NCI-H774 (cell line): ENCODE measurements around the gene DUSP9.
"Not testable (repeated sequence)": the region's sequence is repeated elsewhere in the genome, so short reads cannot be mapped to it uniquely, and the experiment has no call there.

Experiments used
- DNase-seq: peaks from one replicate; lab custom pipeline; 2025; lab: John Stamatoyannopoulos, UW

The DUSP9 gene

DNA sequence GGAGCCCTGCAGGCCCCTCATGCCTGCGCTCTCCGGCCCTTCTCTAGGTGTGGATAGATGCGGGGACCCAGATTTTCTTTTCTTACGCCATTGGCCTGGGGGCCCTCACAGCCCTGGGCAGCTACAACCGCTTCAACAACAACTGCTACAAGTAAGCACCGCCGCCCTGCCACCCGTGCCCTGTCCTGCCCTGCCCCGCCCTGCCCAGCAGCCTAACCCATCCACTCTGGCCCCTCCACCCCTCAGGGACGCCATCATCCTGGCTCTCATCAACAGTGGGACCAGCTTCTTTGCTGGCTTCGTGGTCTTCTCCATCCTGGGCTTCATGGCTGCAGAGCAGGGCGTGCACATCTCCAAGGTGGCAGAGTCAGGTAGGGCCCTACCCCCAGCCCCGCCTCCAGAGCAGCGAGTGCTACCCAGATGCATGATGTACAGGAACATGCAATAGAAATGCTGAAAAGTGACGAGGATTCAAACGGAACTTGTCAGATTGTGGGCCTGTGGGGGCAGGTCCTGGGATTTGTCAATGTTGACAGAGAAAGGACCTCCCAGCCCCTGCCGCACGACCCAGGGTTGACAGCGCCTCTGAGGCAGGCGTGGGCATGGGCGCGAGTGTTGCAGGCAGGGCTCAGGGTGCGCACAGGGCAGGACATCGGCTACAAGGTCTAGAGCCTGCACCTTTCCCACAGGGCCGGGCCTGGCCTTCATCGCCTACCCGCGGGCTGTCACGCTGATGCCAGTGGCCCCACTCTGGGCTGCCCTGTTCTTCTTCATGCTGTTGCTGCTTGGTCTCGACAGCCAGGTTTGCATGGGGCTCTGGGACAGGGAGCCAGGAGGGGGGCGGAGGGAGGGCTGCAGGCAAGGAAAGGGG is 46.4 kb downstream of the DUSP9 start:
- no peak for DNase-seq

- DNase-seq = not testable (repeated sequence)
Measured at GRCh38 chrX:153694256-153694655, 47.3 kb downstream of the DUSP9 start.

GRCh38 chrX:153694687-153695270 is 47.8 kb downstream of the DUSP9 start:
- DNase-seq = no peak

DNA sequence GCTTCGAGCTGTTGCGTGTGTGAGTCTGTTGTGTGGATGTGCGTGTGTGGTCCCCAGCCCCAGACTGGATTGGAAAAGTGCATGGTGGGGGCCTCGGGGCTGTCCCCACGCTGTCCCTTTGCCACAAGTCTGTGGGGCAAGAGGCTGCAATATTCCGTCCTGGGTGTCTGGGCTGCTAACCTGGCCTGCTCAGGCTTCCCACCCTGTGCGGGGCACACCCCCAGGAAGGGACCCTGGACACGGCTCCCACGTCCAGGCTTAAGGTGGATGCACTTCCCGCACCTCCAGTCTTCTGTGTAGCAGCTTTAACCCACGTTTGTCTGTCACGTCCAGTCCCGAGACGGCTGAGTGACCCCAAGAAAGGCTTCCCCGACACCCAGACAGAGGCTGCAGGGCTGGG is 49.1 kb downstream of the DUSP9 start:
- no peak for DNase-seq

DNA sequence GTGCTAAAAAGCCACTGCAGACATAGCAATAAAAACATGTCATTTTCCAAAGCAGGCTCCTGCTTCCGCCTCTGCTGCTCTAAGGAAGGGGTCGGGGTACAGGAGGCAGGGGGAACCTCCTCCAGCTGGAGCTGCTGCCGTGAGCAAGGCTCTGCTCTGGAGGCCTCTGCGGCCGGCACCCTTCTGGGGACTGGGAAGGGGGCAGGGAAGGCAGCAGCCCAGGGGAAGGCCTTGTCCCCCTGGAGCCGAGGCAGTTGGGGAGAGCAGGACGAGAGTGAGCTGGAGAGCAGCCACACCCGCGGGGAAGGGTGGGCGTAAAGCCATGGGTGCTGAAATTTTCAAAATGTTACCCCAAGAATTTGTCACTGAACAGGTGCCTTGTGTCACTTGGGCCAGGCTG is 49.5 kb downstream of the DUSP9 start:
- DNase-seq = not testable (repeated sequence)

GRCh38 chrX:153696986-153697722 is 50.2 kb downstream of the DUSP9 start:
- not testable (repeated sequence) for DNase-seq

DNA sequence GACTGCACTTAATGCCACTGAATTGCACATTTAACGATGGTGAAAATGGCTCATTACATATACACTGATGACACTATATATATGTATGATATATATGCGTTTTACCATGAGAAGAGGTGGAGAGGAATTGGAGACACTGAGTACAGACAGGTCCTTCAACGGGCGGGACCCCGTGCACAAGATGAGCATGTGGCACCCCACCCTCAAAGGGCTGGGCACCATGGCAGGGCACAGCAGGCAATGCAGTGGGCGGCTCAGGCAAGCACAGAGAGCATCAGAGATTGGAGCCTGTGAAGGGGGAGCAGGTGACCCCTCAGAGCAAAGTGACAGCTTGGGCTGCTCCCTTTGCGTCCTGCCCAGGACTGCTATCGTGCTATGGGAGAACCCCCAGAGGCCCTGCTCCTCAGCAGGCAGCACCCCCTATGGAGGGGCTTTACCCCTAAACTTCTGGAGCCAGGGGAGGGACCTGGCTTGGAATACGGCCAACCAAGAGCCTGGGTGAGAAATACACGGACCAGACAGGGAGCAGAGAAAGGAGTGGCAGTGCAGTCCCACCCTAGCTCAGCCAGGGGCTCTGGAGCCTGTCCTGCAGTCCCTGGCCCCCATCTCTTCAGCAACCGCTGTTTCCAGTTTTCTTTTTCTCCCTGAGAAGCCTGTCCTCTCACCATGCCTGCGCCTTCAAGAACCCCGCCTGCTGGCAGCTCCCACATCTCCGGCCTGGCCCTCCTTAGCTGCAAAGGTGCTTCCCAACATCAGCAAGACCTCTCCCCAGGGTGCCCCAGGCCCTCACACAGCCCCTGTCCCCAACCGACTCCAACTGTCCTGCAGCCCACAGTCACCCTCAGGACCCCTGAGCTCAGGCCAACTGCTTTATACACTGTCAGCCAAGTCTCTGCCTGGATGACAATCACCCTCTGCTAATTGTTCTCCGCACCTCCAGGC is 51.2 kb downstream of the DUSP9 start:
- no peak for DNase-seq

GRCh38 chrX:153699210-153699783 is 52.3 kb downstream of the DUSP9 start:
- DNase-seq = not testable (repeated sequence)

DNA sequence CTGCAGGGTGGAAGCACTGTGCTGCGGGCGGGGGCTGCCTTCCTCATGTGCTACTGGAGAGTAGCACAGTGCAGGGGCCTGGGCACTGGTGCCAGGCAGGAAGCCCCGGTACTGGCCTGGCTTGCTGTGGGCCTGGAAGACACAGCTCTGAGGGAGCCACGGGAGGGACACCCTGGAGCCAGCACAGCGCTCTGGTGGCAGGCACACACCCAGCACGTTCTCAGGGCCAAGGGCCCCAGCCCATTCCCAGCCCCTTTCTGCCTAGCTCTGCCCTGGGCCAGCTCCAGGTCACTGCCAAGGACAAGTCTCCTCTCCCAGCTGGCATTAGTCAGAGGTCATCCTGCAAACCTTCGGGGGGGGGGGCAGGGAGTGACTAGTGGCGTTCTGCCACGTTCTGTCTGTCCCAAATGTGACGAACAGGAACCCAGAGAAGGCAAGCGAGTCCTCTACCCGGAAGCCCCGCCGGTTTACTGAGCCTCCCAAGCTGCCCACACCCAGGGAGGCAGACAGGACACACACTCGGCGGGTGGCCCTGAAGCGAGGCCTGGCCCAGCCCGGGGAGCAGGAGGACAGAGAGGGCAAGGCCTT is 52.9 kb downstream of the DUSP9 start:
- not testable (repeated sequence) for DNase-seq

DNA sequence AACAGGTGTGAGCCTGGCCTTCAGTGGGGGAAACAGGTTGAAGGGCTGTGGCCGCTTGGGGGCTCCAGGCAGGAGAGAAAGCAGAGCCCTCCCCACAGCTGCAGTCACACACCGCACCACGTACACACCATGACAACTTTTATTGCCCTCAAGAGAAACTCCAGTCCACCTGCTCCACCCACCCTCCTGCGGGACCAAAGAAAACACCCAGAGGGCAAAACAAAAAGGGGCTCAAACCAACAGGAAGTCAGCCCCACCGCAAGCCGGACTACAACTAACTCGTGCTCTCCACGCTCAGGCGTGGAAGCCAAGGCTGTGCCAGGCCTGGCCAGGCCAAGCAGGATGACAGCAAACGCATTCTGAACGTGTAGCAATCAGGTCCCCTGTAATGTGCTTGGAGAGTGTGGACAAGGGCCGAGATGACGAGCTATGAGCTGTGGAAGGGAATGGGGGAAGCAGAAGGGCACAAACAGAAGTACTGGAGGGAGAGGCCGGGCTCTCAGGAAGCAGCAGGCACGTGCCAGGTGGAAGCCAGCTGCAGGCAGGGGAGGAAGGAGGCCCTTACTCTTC is 53.5 kb downstream of the DUSP9 start:
- no peak for DNase-seq
